ENCODE measurements around the gene RHOJ.

The RHOJ gene

GRCh38 chr14:63282997-63283883 lies 79.0 kb downstream of the RHOJ start:
- TF ChIP-seq CTCF (IDR thresholded peaks at IDR 0.05; ENCODE audit: insufficient read depth, low read length, missing control alignments), result no peak
- H3K4me3 ChIP-seq (ENCODE audit: low read depth, low read length), result no peak overlapping the region
- CTCF ChIA-PET, result interaction anchor here (0.9 to 11.6 kb wide), 4 partner anchors 11 to 1117 kb away, joined by 3 to 166 read pairs (median 8); no protein-coding TSS in a partner anchor
- POLR2A ChIA-PET, result no interaction called here
- no peak for DNase-seq (ENCODE audit: low read depth, low spot score)

GRCh38 chr14:63283884-63284248 lies 79.6 kb downstream of the RHOJ start:
- ChIA-PET POLR2A (interaction anchor here (1.2 kb wide), 1 partner anchor 79 kb away, joined by 4 read pairs; the partner anchor contains the start of gene RHOJ), CTCF (interaction anchor here (0.9 to 11.6 kb wide), 4 partner anchors 7 to 1104 kb away, joined by 3 to 166 read pairs (median 8); no protein-coding TSS in a partner anchor)
- no peak for DNase-seq (ENCODE audit: low read depth, low spot score)
- no peak overlapping the region for H3K4me3 ChIP-seq (ENCODE audit: low read depth, low read length)
- TF ChIP-seq CTCF (IDR thresholded peaks at IDR 0.05; ENCODE audit: insufficient read depth, low read length, missing control alignments), result no peak

- DNase-seq (ENCODE audit: low read depth, low spot score), result no peak
- no peak overlapping the region for H3K4me3 ChIP-seq (ENCODE audit: low read depth, low read length)
- no peak for TF ChIP-seq CTCF (IDR thresholded peaks at IDR 0.05; ENCODE audit: insufficient read depth, low read length, missing control alignments)
- ChIA-PET CTCF (no interaction called here), POLR2A (no interaction called here)
These were observed 81.8 kb downstream of the RHOJ start for GRCh38 chr14:63286071-63286470.

GRCh38 chr14:63287666-63288483 lies 83.6 kb downstream of the RHOJ start:
- DNase-seq (ENCODE audit: low read depth, low spot score), result peak; percentile 28
- no peak overlapping the region for H3K4me3 ChIP-seq (ENCODE audit: low read depth, low read length)
- no peak for TF ChIP-seq CTCF (IDR thresholded peaks at IDR 0.05; ENCODE audit: insufficient read depth, low read length, missing control alignments)
- ChIA-PET POLR2A (no interaction called here), CTCF (interaction anchor here (1.2 to 3.4 kb wide), 2 partner anchors 10 to 1108 kb away, joined by 3 to 21 read pairs; no protein-coding TSS in a partner anchor)

- no peak for DNase-seq (ENCODE audit: low read depth, low spot score)
- POLR2A ChIA-PET, result no interaction called here
- H3K4me3 ChIP-seq (ENCODE audit: low read depth, low read length), result no peak overlapping the region
- CTCF ChIA-PET, result interaction anchor here (3.4 kb wide), 1 partner anchor 11 kb away, joined by 21 read pairs; no protein-coding TSS in a partner anchor
- TF ChIP-seq CTCF (IDR thresholded peaks at IDR 0.05; ENCODE audit: insufficient read depth, low read length, missing control alignments), result no peak
These were observed 84.6 kb downstream of the RHOJ start for GRCh38 chr14:63288853-63289252.

Data from AG04449 (cell line).